Fibroblast of skin of right biceps (primary cell): ENCODE measurements around the gene NRP1.

Experiments used
- DNase-seq: peaks from one replicate; pipeline ENCODE4 v3.0.0-alpha.2; 2013

NRP1 gene

DNA sequence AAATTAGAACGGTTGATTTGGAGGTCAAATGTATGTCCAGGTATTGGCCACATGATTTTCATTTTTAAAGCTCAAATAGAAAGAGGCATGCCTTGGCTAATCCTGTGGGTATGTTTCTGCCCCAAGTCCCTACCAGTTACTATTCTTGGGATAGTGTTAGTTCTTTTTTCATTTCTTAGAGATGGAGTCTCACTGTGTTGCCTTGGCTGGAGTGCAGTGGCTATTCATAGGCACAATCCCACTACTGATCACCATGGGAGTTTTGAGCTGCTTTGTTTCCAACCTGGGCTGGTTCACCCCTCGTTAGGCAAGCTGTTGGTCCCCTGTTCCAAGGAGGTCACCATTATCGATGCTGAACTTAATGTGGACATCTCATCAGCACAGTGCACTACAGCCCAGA lies 46.3 kb downstream of the NRP1 start:
- no peak for DNase-seq

DNA sequence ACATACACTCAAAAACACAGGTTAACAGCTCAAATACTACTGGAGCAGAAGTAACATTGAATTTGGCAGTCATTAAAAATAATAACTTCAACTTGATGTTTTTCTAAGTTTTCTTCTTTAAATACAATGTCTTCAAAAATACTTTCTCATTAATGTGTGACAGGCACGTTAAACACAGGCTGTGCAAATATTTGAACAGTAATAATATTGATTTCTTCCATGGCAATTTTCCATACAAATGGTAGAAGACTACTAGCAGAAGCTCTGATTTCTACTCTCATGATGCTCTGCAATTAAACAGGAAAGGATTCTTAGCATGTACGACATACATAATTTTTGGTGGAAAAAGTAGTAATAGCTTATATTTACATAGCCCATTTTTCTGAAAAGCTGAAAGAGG lies 47.4 kb downstream of the NRP1 start:
- no peak for DNase-seq

DNA sequence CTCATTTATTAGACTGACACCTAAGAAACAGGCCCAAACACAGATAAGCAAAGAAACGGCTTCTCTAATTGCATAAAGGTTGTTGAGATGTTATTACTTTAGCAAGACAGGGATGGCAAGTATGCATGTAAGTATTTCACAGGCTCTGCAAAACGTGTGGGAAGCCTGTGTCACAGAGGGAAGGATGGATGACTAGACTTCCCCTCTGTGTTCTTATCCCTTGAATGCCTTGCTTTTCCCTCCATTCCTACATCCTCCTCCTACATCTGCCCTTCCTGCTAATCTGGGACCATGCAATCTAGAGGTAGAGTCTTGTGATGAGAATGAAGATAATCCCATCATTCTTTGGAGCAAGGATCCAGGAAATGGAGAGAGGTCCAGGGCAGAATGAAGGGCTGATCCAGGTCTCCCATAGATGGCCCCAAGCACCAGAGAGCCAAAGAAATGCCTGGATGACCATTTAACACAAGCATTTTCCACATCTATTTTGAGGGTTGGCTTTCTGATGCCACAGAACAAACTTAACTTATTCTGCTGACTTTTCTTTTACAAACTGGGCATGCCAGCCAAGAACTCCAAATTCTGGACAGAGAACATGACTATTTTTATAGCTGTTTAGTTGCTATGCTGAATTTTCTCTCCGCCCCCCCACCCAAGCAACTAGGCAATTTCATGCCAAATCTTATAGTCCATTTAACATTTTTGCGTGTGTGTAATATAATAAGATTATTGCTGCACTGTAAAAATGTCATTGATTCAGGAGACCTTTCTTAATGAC lies 48.1 kb downstream of the NRP1 start:
- DNase-seq, result no peak

DNA sequence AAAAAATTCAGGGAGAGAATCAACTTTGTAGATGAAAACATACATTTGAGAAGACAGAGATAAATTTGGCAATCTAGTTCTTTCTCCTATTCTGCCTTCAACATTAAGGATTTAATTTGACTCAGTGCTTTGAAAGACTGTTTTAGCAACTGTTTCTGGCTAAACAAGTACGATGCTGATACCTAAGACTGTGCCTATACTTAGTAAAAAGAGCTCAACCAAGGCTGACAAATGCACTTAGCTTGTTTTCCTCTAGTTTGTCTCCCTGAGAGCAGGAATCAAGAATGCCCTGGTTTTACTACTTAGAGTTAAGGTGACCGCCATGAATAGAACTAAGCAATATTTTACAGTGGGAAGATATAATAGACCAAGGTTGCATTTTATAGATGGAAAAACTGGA lies 49.5 kb downstream of the NRP1 start:
- no peak for DNase-seq

DNA sequence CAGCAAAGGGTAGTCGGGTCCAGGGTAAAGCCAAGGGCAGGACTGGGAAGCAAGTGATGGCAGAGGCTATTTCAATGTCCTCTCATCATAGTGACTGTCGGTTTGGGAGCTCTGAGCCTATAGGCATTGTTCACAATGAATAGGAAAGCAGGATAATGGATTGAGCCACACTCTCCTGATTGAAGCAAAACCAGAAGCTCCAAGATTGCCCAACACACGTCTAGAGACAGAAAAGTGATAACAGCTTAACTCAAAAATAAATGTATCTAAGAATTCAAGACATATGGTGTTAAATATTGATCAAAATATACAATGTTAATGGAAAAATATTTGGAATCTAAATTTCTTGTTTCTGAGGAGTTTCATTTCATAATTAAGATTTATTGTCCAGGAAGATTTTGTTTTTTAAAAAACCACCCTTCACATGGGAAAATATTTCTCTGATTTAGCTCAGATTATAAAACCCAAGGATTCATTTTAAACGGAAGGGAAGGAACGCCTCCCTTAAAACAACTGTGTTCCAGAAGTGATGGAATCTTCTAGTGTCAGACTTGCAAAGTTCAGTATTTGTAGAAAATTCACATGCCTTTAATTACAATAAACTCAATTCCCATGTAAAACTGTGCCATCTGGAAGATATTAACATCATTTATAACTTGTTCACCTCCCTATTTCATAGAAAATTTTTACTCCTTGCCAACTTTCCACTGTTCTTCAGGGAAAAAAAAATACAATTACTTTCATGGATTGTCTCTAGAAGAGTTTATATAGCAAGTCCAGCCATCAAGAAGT lies 54.5 kb downstream of the NRP1 start:
- peak; percentile 62 for DNase-seq

DNA sequence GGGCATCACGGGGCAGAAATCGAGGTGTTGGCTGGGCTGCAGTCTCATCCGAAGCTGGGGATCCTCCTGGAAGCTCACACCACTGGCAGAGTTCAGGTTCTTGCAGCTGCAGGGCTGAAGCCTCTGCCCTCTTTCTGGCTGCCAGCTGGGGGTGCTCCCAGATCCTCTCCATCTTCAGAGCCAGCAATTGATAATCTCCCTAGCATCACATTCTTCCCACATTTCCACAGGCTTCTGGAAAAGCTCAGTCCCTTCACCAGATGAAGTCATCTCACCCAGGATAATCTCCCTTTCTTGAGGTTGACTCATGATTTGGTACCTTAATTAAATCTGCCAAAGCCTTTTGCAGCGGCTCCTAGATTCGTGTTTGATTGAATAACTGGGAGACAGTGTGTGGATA lies 55.2 kb downstream of the NRP1 start:
- DNase-seq, result peak; percentile 74

DNA sequence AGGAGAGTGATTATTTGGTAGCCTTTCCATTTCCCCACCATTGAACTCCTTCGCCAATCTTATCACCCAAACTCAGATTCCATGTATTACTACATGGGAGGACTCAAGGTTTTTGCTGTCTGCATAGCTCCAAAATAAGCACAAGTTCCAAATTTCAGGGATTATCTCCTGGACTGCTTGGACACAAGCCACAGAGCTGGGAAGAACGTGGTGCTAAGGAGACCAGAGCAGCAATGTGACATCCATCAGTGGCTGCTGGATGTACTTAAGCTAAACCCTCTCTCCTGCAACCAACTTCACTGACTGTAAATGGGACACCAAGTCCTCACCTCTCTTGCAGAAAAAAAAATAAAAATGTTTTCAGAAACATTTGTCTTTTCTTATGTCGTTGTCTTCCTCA lies 56.3 kb downstream of the NRP1 start:
- DNase-seq, result no peak

DNA sequence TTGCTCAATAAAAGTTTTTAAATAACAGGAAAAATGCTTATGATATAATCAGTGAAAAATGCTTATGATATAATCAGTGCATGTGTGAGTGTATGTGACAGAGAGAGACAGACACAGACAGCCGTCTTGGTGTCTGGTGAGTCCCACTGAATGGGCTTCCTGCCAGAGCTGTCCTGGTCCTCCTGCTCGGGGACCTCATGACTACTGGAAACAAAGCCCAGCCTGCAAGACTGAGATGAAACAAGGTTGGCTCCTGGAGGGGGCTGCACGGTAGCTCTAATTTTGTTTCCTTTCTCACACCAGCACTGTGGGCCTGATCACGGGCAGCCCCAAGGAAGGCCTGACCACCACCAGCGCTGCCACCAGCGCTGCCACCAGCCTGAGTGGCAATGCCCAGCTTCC lies 57.3 kb downstream of the NRP1 start:
- peak; percentile 89 for DNase-seq

DNA sequence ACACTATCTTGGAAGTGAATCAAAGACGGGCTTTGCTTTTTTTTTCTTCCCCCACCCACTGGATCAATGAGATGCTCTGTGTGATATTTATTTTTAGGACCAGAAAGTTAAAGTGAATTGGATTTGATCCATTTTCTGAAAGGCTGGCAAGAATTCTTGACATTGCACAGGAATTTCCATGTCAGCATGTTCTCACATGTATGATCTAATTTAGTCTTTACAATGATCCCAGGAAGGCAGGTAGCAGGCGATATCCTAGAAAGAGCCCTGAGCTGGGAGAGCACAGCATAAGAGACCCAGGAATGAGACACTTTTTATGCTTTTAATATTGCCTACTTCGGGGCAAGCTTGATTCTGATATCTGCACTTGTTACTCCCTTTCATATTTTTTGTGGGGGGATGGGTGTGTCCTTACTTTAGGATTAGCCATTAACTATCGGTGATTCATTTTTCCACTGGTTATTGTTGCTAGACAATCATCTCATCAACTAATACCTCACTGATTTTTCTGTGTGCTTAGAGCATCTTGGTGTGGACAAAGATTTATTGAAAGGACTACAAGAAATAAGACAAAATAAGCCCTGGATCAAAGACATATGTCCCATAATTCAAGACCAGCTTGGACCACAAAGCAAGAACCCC lies 58.1 kb downstream of the NRP1 start:
- DNase-seq, result no peak

DNA sequence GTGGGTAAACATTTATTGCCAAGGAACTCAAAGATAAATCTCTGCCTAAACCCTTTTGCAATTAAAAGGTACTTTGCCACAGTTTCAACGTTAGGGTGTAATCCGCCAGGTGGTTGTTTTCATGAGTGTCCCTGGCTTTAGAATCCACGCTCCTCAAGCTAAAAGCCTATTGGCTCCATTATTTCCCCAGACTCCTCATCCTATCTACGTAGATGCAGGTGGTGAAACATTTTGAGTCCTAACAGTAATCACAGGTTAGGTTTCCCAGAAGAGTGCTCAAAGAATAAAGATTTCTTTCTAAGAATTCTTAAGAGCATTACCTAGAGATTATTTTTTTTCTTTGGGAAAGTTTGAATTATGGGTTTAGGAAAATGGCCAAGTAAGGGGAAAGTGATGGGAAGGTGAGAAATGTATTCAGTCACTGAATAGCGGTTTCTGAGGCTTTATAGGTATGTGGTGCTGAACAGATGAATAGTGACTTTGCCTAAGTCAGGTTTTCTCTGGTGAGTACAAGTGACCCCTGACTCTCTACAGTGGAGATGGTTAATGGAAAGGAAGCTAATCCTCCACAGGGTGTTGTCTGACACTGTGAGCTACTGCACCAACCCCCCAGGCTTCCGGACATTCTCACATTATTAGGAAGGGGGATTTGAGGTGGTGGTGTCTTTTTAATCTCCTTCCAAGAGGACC lies 60.2 kb downstream of the NRP1 start:
- DNase-seq, result peak; percentile 38

DNA sequence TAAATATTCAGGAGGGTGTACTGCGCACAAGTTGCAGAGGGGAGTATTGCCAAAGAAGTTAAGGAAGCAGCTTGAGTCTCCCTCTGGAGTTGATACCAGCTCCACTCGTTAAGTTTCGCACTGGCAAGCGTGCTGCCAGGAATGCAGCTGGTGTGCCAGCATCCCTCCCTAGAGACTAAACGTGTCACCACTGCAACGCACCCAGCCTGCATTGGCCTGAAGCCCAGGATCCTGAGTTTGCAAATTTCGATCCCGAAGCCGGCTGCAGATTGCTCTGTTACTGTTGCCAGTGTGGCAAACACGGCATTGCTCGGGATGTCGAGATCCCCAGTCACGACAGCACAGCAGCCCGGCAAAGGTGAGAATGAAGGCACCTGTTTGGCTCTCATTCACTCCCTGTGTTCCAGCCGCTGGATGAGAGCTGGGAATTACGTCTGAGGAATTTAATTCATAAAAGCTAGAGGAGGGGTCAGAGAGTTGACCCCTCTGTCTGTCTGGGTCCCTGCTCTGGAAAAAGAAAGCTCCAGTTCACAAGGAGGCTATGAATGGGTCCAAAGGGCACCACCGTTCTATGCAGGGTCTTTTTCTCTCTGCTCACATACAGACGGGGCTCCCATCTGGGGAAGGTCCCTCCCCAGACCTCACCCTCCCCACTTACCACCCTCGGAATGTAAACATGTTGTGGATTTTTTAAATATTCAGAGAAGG lies 61.0 kb downstream of the NRP1 start:
- peak; percentile 96 for DNase-seq

DNA sequence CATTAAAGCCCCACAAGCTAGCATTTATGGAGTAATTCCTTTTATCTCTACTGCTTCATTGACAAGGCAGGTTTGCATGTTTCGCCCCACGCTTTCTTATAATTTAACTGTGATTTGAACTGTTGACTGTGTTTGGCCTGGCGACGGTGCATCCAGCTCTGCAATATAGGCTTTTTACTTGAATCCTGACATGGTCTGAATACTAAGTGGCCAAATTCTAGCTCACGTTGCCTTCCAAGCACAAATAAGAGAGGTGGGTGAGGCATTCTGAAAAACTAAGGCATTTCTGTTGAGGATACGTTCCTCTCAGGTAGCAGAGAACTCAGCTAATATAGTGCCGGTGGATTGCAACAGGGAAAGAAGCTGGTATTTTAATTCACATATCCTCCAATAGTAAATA lies 61.8 kb downstream of the NRP1 start:
- DNase-seq, result no peak

DNA sequence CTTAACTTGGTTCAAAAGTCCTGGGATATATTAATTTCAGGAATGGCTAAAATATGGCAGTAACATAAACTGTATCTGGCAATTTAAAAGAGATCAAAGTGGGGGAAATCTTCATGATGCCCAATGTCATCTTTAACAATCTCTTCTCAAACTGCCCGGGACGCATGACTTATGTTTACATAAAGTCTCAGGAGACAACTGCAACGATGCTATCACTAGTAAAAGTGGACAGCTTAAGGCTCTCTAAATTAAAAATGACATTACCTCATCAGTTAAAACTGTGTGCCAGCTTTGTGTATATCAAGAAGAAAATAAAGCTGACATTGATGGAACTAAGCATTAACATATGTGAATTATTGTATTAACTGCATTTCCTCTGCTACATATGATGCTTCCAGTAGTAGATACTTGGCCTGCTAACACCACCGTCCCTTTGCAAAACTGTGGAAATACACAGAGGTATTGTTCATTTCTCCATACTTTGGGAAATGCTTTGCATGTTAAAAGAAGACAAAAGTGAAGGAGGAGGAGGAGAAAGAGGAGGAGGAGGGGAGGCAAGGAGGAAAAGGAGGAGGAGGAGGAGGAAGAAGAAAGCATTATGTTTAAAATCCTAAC lies 62.4 kb downstream of the NRP1 start:
- peak; percentile 51 for DNase-seq

DNA sequence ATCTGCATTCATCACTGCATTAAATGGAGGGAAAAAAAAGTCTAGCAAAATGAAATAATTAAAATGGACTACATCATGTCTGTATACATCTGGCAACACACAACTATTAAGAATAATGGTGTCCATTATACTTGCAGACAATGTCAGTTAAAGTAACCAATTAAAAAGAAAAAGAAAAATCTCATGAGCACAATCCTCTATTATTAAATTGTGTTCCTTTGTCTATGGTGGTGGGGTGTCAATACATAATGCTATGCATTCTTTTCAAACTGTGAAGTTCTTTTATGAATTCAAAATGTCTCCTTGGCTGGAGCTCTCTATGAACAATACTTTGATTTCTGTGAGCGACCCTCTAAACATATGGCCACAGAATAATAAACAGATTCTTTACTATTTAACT lies 63.5 kb downstream of the NRP1 start:
- DNase-seq, result no peak

DNA sequence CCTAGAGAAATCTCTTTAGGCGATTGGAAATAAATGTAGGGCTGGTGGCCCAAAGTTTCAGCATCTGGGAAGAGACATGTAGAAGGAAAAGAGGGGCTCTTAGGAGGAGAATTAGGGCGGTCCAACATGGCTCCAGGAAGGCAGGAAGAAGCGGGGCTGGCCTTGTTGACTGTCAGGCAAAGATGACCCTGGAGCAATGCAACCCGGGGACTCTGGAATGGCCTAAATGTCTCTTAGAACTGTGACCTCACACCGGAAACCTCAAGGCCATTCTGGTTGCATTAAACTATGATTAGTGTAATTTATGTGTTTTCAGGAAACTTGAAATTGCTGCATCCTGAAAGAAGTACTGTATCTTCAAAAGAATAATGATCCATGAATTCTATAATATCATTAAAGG lies 66.8 kb downstream of the NRP1 start:
- no peak for DNase-seq

DNA sequence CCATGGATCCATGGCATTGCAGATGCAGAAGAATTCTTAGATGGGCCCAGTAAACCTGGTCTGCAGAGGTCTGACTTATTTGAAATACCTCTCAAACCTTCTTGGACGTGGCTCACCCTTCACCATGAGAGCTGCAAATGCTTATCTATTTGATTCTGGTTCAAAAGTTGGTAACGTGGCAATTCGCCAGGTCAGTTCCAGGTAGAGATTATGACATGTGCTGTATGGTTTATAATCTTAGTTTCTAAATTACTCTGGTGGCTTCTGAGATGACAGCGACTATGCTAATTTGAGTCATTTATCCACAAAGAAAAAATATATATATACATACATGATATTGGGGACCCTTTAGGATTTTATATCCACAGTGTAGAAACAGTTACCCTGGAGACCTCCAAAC lies 68.8 kb downstream of the NRP1 start:
- DNase-seq, result no peak

DNA sequence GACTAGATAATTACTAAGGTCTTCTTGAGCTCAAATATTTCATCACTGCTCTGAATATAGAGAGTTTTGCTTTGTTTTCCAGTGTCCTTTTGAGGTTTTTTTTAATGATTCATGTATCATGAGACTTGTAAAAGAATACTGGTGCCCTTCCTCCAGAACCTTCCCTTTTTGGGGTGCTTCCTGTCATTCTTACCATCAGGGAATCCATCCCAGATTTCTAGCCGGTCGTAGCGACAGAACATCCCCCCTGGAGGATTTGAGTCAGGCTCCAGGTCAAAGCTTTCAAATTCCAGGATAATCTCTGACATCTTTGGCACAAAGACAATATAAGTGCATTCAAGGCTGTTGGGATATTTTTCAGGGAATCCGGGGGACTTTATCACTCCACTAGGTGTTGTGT lies 71.0 kb downstream of the NRP1 start:
- DNase-seq, result peak; percentile 84

DNA sequence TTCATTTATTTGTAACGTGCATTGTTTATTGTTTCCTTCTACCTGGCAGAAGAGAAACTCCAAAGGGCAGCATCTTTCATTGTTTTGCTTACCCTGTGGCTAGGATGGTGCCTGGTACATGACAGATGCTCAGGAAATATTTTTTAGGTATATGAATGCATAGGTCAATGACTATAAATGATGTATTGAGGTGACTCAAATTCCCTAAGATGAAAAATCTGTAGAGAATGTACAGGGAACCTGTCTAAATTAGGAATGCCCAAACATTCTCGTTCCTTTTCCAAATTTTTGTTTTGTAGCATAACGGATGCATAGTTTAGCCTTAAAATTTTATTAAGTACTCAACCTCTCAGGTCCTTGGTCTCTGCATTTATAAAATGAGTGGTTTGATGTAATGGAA lies 71.6 kb downstream of the NRP1 start:
- no peak for DNase-seq

DNA sequence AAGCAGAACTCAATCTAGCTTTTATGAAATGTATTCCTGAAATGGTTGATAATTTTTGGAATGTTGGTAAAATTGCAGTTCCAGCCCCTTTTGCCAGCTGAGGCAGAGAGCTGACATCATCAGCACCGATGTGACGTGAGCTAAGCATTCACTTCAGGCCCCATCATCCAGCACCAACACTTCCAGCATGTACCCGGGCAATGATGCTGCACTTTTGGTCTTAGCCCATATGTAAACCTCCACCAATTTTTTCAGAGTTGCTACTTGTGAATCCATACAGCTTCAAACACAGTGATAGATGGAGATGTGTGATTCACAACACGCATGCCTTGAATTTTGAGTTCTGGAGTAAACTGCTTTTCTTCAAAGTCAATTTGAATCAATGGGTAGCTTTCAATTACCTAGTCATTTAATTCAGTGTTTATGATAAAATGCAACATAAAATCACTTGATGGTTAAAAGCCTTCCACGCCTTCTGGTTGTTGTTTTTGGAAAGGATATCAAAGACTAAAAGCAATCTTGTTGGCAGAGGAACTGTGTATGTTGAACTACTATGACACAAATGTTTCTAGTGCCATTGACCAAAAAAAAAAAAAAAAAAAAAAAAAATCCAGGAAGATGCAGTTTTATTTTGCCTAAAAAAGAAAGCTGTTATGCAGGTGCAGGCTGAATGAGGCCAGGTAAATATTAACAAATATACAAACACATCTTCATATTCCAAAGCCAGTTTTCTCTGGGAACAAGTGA lies 73.9 kb downstream of the NRP1 start:
- DNase-seq, result no peak

DNA sequence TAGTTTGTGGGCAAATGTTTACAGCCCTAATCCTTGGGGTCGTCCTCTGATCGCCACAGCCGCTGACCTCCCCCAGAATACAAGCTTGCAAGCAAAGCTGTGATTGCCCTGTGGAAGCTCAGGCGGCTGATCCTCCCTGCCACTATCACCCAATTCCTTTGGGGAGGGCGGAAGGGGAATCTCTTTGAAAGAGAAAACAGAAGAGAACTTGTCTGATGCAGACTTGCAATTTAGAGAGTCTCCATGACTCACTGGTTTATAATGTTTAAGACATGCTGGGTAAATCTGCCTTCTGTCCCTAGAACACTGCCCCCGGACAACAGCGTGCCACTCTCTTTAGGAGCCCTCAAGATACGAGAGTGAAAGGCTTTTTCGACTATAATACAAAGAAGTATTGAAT lies 75.5 kb downstream of the NRP1 start:
- peak; percentile 68 for DNase-seq

DNA sequence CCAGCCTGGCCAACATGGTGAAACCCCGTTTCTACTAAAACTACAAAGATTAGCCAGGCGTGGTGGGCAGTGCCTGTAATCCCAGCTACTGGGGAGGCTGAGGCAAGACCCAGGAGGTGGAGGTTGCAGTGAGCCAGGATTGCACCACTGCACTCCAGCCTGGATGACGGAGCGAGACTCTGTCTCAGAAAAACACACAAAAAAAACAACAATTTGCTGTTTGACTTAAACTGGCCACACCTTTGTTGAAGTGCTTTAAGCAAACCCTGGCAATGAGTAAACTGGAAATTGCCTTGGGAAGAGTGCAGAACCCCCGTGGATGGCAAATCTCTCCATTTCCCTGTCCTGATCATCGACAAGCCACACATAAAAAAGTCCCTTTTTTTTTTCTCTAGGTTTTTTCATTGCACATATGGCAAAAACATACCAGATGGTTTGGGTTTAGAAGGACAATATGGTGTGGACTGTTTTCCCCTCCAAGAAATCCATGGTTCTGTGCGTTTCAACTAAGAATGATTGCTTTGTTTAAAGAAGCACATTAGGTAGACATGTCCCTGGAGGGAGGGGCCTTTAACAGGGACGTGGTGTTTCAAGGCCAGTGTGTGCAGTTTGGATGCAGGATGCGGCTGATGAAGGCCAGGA lies 76.9 kb downstream of the NRP1 start:
- no peak for DNase-seq
